A673 (cell line): Measurements from ENCODE around the gene LAT. TPM values are rescaled to one million over a fixed set of nuclear protein-coding genes. Genes with fewer than 3 reads are reported as not detected.

Experiments used
- BruUV-seq: library from RNA; stranded (reverse); fragments of 400-500 nt; replicated peaks from 2 replicates; lab custom pipeline; 2021; lab: Mats Ljungman, UMichigan
- CTCF ChIA-PET: fragments of 300-600 bp; sonication (Branson Sonifier 250); formaldehyde crosslinking; loops from one replicate; lab custom pipeline; 2022; ENCODE audit warnings: antibody characterized with exemption; lab: Charles Lee
- POLR2A ChIA-PET: fragments of 300-600 bp; sonication (Branson Sonifier 250); formaldehyde crosslinking; loops from one replicate; lab custom pipeline; 2022; ENCODE audit warnings: antibody characterized with exemption; ENCODE audit not compliant: low non-redundant PET; lab: Charles Lee
- DNase-seq: peaks from one replicate; pipeline ENCODE4 v3.0.0-alpha.2; 2015; ENCODE audit warnings: low spot score
- H3K27ac ChIP-seq: fragments of 200-600 bp; sonication (generic); 2 replicates; pipeline ENCODE4 v1.5.1; 2016; ENCODE audit warnings: mixed run types, low read depth, mild to moderate bottlenecking, mixed read lengths, antibody characterized with exemption, low read length; ENCODE audit not compliant: poor library complexity, severe bottlenecking
- H3K27me3 ChIP-seq: fragments of 200-600 bp; sonication (generic); replicated peaks from 2 replicates; pipeline ENCODE4 v1.6.1; 2017; ENCODE audit warnings: mixed run types, low read depth, mild to moderate bottlenecking, mixed read lengths, antibody characterized with exemption, low read length; ENCODE audit not compliant: insufficient read depth, poor library complexity
- H3K36me3 ChIP-seq: fragments of 200-600 bp; sonication (generic); 2 replicates; pipeline ENCODE4 v1.6.1; 2016; ENCODE audit warnings: mixed run types, mild to moderate bottlenecking, mixed read lengths, antibody characterized with exemption, low read length; ENCODE audit not compliant: insufficient read depth, poor library complexity, severe bottlenecking
- H3K4me1 ChIP-seq: fragments of 200-600 bp; sonication (generic); 2 replicates; pipeline ENCODE4 v1.6.1; 2017; ENCODE audit warnings: mixed run types, mild to moderate bottlenecking, mixed read lengths, antibody characterized with exemption, low read length; ENCODE audit not compliant: insufficient read depth, poor library complexity, severe bottlenecking
- H3K4me3 ChIP-seq: fragments of 200-600 bp; sonication (generic); 2 replicates; pipeline ENCODE4 v1.5.1; 2016; ENCODE audit warnings: low read depth, mixed run types, mild to moderate bottlenecking, mixed read lengths, low read length; ENCODE audit not compliant: poor library complexity, severe bottlenecking
- H3K9me3 ChIP-seq: fragments of 200-600 bp; sonication (generic); 2 replicates; pipeline ENCODE4 v1.6.1; 2016; ENCODE audit warnings: mixed run types, low read depth, mild to moderate bottlenecking, mixed read lengths, antibody characterized with exemption, low read length; ENCODE audit not compliant: poor library complexity, severe bottlenecking
- CTCF ChIP-seq: fragments of 300-800, 200-600 bp; sonication (generic); conservative IDR thresholded peaks from 2 replicates; pipeline ENCODE4 v1.5.1; 2017; ENCODE audit warnings: low read depth, mild to moderate bottlenecking, antibody characterized with exemption, low read length, moderate library complexity, mixed read lengths
- EZH2 ChIP-seq: fragments of 200-600 bp; sonication (generic); IDR thresholded peaks from 2 replicates; pipeline ENCODE4 v1.6.1; 2017; ENCODE audit warnings: borderline replicate concordance, low read depth, mild to moderate bottlenecking, mixed read lengths, antibody characterized with exemption, low read length; ENCODE audit not compliant: poor library complexity, severe bottlenecking
- intact Hi-C: fragments of 100-400 bp; cut with micrococcal nuclease; formaldehyde crosslinking; loops from one replicate; pipeline ENCODE4 v1.10.0; 2022; ENCODE audit not compliant: unreplicated experiment
- total RNA-seq: library from RNA; stranded (reverse); gene quantifications from 2 replicates; pipeline ENCODE4 v1.2.3, GENCODE V29; 2021

Gene LAT
- total RNA-seq, 1 experiment from 2014 or later = 2.8 TPM

- no peak for TF ChIP-seq EZH2
- TF ChIP-seq CTCF = no peak
- H3K4me1 ChIP-seq = no peaks in the 10 kb centered on the region
- ChIA-PET CTCF (no interaction called here), POLR2A (no interaction called here)
- intact Hi-C loops = no loop called here
- H3K27me3 ChIP-seq = no peaks in the 10 kb centered on the region
- no peak overlapping the region for H3K27ac ChIP-seq
- no peaks in the 10 kb centered on the region for H3K36me3 ChIP-seq
- BruUV-seq = no TSS peak
- no peak overlapping the region for H3K4me3 ChIP-seq
- DNase-seq = no peak
- H3K9me3 ChIP-seq = no peaks in the 10 kb centered on the region
These were observed 29.8 kb downstream of the LAT start for GRCh38 chr16:29014561-29015069.

GRCh38 chr16:29022196-29022595 is 37.3 kb downstream of the LAT start:
- H3K4me1 ChIP-seq = no peaks in the 10 kb centered on the region

GRCh38 chr16:29023279-29024277 is 38.7 kb downstream of the LAT start:
- POLR2A ChIA-PET = no interaction called here

More at GRCh38 chr16:29022196-29022595, 37.3 kb downstream of the LAT start:
- POLR2A ChIA-PET = no interaction called here
- BruUV-seq = no TSS peak
- no peaks in the 10 kb centered on the region for H3K27me3 ChIP-seq
- no peak for TF ChIP-seq EZH2
- TF ChIP-seq CTCF = no peak
- H3K9me3 ChIP-seq = no peaks in the 10 kb centered on the region
- CTCF ChIA-PET = no interaction called here
- no peak overlapping the region for H3K27ac ChIP-seq
- no peak for DNase-seq
- intact Hi-C loops = no loop called here
- no peak overlapping the region for H3K4me3 ChIP-seq
- no peaks in the 10 kb centered on the region for H3K36me3 ChIP-seq

More at GRCh38 chr16:29023279-29024277, 38.7 kb downstream of the LAT start:
- DNase-seq = no peak
- no peak for TF ChIP-seq CTCF
- no peak for TF ChIP-seq EZH2
- H3K36me3 ChIP-seq = no peaks in the 10 kb centered on the region
- no peaks in the 10 kb centered on the region for H3K9me3 ChIP-seq
- CTCF ChIA-PET = no interaction called here
- no TSS peak for BruUV-seq
- no peaks in the 10 kb centered on the region for H3K4me1 ChIP-seq
- no peaks in the 10 kb centered on the region for H3K27me3 ChIP-seq
- no peak overlapping the region for H3K4me3 ChIP-seq
- no peak overlapping the region for H3K27ac ChIP-seq
- intact Hi-C loops = no loop called here
